ENCODE results near the gene HIPK1.

Gene HIPK1

DNA sequence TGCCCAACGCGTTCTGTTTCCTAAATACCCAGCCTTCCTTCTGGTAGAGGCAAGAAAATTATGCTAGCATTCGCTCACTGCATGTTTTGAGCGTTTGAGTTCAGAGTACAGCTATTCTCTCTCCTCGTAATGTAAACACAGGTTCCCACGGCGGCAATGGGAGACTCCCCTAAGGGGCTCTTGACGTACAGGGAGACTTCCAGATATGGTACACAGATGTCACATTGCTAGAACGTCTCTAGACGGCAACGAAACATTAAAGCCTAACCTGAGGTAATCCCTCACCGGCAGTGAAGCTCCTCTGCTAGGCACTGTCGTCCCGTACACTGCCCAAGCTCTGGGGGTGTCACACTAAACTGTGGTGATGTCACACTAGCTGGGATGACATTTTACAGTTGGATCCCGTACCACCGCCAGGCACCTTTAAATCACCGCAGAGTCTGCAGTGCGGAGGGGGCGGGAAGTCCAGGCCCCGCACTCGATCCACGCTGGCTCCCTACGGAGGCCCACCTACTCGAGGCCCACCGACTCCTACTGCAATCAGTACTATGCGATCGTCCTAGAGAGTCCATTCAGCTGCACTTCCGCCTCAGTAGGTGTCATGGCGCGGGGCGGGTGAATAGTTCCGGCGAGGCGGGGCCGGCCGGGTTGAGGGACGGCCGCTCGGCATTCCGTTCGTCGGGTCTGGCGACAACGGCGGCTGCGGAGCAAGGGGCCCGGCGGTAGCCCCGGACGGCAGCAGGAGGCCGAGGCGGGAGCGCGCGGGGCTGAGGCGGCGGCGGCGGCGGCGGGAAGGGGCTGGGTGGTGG, at the start of gene HIPK1:
HIPK1 (plus strand) TSS at position 384 of the 809 bp plus-strand sequence.
- peaks cover 13% of the 10 kb centered on the region for H3K27me3 ChIP-seq (ENCODE audit: insufficient read depth, low read length)
- H3K9me3 ChIP-seq (ENCODE audit: insufficient read depth, low read depth, low read length): no peaks in the 10 kb centered on the region
- H3K4me3 ChIP-seq (ENCODE audit: low read length): peak within 1 kb of the TSS; percentile 92
- no peaks in the 10 kb centered on the region for H3K36me3 ChIP-seq (ENCODE audit: insufficient read depth, low read depth, low read length)
- peaks cover 9% of the 10 kb centered on the region; the same call in 1 of the 2 replicates for H3K4me1 ChIP-seq (ENCODE audit: insufficient read depth, low read length)
- no peak within 1 kb of the TSS for H3K27ac ChIP-seq (ENCODE audit: low read length)
- H3K9ac ChIP-seq (ENCODE audit: low read depth, low read length): peak within 1 kb of the TSS; percentile 77

DNA sequence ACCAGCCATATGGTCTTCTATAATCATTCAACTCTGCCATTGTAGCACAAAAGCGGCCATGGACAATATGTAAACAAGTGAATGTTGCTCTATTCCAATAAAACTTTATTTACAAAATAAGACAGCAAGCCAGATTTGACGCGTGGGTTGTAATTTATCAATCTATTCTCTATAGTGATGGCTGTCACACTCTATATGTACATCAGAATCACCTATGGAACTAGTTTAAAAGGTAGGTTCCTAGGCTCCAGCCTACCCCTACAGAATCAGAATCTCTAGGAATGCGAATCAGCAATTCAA, 49.4 kb upstream of the HIPK1 start:
- Histone ChIP-seq H3K36me3 (ENCODE audit: insufficient read depth, low read depth, low read length) (no peaks in the 10 kb centered on the region), H3K27me3 (ENCODE audit: insufficient read depth, low read length) (no peaks in the 10 kb centered on the region), H3K27ac (ENCODE audit: low read length) (no peak overlapping the region), H3K4me1 (ENCODE audit: insufficient read depth, low read length) (peaks cover 2% of the 10 kb centered on the region; the same call in 1 of the 2 replicates), H3K4me3 (ENCODE audit: low read length) (no peak overlapping the region), H3K9me3 (ENCODE audit: insufficient read depth, low read depth, low read length) (no peaks in the 10 kb centered on the region), H3K9ac (ENCODE audit: low read depth, low read length) (no peak overlapping the region)

DNA sequence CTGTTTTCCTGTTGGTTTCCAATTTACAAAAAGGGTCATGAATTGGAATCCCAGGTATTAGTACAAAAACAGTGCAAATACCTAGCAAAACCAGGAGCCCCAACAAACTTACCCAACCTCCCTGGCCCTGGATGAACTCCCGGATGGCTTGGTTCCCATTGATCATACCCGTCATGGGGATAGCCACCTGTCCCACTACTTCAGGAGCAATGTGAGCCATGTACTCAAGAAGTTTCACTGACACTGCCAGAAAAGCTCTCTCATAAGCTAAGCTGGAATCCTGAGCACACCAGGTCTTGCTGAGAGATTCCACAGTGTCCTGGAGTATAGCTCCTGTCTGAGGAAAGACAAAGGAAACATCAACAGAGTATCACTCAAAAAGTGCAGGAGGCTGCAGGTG, 47.5 kb upstream of the HIPK1 start:
- Histone ChIP-seq H3K36me3 (ENCODE audit: insufficient read depth, low read depth, low read length) (no peaks in the 10 kb centered on the region), H3K27me3 (ENCODE audit: insufficient read depth, low read length) (no peaks in the 10 kb centered on the region), H3K4me1 (ENCODE audit: insufficient read depth, low read length) (peaks cover 2% of the 10 kb centered on the region; the same call in 1 of the 2 replicates), H3K27ac (ENCODE audit: low read length) (no peak overlapping the region), H3K9me3 (ENCODE audit: insufficient read depth, low read depth, low read length) (no peaks in the 10 kb centered on the region), H3K4me3 (ENCODE audit: low read length) (no peak overlapping the region), H3K9ac (ENCODE audit: low read depth, low read length) (no peak overlapping the region)

DNA sequence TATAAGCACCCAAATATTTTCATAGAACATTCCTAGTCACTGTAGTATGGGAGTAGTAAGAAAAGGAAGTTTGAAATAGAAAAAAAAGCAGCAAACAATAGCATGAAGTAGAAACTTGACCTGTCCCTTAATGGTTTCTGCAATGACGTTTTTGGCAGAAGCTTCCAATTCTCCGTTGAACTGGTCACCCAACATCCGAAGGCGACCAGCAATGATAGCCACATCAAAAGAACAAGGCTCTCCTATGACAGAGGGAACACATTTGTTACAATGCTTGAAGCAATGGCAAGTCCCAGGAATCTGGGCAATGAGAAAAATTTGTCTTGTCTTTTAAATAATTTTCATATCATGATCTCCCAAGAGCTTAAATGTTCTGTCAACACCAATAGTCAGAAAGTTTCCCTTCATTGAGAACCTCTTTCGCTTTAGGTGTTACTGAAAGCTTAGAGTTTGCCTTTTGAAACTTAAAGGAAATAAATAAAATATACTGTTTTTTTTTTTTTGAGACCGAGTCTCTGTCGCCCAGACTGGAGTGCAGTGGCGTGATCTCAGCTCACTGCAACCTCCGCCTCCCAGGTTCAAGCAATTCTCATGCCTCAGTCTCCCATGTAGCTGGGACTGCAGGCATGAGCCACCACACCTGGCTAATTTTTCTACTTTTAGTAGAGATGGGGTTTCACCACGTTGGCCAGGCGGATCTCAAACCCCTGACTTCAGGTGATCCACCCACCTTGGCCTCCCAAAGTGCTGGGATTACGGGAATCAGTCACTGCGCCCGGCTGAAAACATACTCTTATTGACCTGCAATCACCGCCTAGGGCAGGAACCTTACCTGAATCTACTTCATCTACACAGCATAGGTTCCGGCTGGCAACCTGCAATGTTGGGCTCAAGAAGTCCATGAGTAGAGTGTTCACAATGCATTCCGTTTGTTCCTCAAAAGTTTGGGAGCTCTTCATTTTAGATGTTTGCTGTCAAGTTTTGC, 42.4 kb upstream of the HIPK1 start:
- no peaks in the 10 kb centered on the region for H3K36me3 ChIP-seq (ENCODE audit: insufficient read depth, low read depth, low read length)
- no peaks in the 10 kb centered on the region for H3K4me1 ChIP-seq (ENCODE audit: insufficient read depth, low read length)
- no peaks in the 10 kb centered on the region for H3K27me3 ChIP-seq (ENCODE audit: insufficient read depth, low read length)
- H3K9me3 ChIP-seq (ENCODE audit: insufficient read depth, low read depth, low read length): no peaks in the 10 kb centered on the region
- H3K9ac ChIP-seq (ENCODE audit: low read depth, low read length): no peak overlapping the region
- no peak overlapping the region for H3K27ac ChIP-seq (ENCODE audit: low read length)
- no peak overlapping the region for H3K4me3 ChIP-seq (ENCODE audit: low read length)

DNA sequence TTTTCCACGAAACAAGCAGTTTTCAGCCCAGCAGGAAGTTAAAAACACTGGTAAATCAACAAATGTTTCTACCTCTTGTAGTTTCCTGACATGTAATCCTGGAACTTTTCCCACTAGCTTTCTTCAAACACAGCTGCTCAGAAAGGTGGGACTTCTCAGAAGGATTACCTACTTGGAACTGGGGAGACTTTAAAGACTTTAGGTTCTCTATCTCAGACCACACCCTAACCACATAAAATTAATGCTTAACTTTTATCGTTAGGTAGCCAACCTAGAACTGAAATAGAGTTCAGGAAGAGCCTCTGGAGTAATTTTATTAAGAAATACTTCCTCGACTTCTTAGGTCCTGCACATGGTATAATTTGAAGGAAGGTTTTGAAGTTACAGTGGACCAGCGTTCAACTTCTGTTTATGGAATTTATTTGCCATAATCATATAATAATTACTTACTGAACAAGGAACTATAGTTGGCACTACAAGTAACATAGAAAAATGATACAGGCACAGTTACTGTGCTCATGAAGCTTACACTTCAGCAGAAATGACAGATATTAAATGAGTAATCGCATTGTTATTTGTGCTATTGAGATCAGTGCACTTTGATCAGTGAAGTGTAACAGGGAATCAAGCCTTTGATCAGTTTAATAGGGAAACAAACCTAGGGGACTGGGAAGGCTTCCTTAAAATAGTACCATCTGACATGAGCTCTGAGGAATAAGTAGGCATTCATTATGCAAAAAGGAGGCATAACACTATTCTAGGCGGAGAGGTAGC, 41.5 kb upstream of the HIPK1 start, which contains the start of gene BCL2L15:
BCL2L15 (minus strand) TSS at position 180 of the 774 bp plus-strand sequence. CDS start 206 bp downstream, outside the sequence.
- Histone ChIP-seq H3K27me3 (ENCODE audit: insufficient read depth, low read length) (no peaks in the 10 kb centered on the region), H3K9ac (ENCODE audit: low read depth, low read length) (no peak within 1 kb of the TSS), H3K9me3 (ENCODE audit: insufficient read depth, low read depth, low read length) (no peaks in the 10 kb centered on the region), H3K36me3 (ENCODE audit: insufficient read depth, low read depth, low read length) (no peaks in the 10 kb centered on the region), H3K27ac (ENCODE audit: low read length) (no peak within 1 kb of the TSS), H3K4me1 (ENCODE audit: insufficient read depth, low read length) (no peaks in the 10 kb centered on the region), H3K4me3 (ENCODE audit: low read length) (no peak within 1 kb of the TSS)

DNA sequence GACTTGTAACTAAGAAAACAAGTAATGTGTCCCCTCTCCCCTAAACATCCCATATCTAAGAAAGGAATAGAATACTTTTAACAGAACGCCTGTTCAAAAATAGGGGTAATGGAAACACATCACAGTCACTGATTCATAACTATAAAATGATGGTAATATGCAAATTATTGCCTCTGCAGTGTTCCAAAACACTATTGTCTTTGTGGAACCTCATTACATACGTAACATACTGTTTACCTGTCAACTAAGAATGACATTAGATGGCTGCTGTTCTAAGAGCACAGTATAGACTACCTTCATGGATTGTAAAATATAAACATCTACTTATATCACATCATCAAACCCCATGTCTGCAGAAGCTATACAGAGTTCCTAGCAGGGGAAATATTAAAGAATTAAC, 38.3 kb upstream of the HIPK1 start:
- no peaks in the 10 kb centered on the region for H3K9me3 ChIP-seq (ENCODE audit: insufficient read depth, low read depth, low read length)
- H3K27me3 ChIP-seq (ENCODE audit: insufficient read depth, low read length): no peaks in the 10 kb centered on the region
- no peak overlapping the region for H3K4me3 ChIP-seq (ENCODE audit: low read length)
- H3K36me3 ChIP-seq (ENCODE audit: insufficient read depth, low read depth, low read length): peaks cover 14% of the 10 kb centered on the region
- H3K27ac ChIP-seq (ENCODE audit: low read length): no peak overlapping the region
- H3K4me1 ChIP-seq (ENCODE audit: insufficient read depth, low read length): no peaks in the 10 kb centered on the region
- no peak overlapping the region for H3K9ac ChIP-seq (ENCODE audit: low read depth, low read length)

DNA sequence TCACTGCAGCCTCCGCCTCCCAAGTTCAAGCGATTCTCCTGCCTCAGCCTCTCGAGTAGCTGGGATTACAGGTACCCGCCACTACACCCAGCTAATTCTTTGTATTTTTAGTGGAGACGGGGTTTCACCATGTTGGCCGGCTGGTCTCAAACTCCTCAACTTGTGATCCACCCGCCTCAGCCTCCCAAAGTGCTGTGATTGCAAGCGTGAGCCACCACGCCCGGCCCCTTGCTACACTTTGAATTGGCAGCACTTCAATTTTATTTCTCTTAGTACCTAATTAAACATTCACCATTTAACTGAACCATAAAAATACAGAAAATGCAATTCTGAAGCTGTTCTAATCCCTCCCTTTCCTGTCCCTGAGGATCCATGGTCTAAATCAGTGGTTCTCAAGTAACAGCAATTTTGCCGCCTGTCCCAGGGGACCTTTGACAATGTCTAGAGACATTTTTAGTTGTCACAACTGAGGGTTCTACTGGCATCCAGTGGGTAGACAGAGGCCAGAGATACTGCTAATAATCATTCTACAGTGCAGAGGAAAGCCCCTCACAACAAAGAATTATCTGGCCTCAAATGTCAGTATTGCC, 37.4 kb upstream of the HIPK1 start:
- H3K36me3 ChIP-seq (ENCODE audit: insufficient read depth, low read depth, low read length): peaks cover 19% of the 10 kb centered on the region
- no peaks in the 10 kb centered on the region for H3K4me1 ChIP-seq (ENCODE audit: insufficient read depth, low read length)
- no peaks in the 10 kb centered on the region for H3K27me3 ChIP-seq (ENCODE audit: insufficient read depth, low read length)
- H3K27ac ChIP-seq (ENCODE audit: low read length): no peak overlapping the region
- H3K9ac ChIP-seq (ENCODE audit: low read depth, low read length): no peak overlapping the region
- H3K9me3 ChIP-seq (ENCODE audit: insufficient read depth, low read depth, low read length): no peaks in the 10 kb centered on the region
- no peak overlapping the region for H3K4me3 ChIP-seq (ENCODE audit: low read length)

DNA sequence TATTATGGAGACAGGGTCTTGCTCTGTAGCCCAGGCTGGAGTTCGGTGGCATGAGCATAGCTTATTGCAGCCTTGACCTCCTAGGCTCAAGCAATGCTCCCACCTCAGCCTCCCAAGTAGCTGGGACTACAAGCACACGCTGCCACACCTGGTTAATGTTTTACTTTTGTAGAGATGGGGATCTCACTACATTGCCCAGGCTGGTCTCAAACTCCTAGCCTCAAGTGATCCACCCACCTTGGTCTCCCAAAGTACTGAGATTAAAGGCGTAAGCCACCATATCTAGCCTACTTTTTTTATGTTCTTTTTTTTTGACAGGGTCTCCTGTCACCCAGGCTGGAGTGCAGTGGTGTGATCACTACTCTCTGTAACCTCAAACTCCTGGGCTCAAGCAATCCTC, 35.9 kb upstream of the HIPK1 start:
- Histone ChIP-seq H3K27ac (ENCODE audit: low read length) (no peak overlapping the region), H3K4me3 (ENCODE audit: low read length) (no peak overlapping the region), H3K4me1 (ENCODE audit: insufficient read depth, low read length) (no peaks in the 10 kb centered on the region), H3K27me3 (ENCODE audit: insufficient read depth, low read length) (no peaks in the 10 kb centered on the region), H3K9ac (ENCODE audit: low read depth, low read length) (no peak overlapping the region), H3K36me3 (ENCODE audit: insufficient read depth, low read depth, low read length) (peaks cover 32% of the 10 kb centered on the region), H3K9me3 (ENCODE audit: insufficient read depth, low read depth, low read length) (no peaks in the 10 kb centered on the region)

DNA sequence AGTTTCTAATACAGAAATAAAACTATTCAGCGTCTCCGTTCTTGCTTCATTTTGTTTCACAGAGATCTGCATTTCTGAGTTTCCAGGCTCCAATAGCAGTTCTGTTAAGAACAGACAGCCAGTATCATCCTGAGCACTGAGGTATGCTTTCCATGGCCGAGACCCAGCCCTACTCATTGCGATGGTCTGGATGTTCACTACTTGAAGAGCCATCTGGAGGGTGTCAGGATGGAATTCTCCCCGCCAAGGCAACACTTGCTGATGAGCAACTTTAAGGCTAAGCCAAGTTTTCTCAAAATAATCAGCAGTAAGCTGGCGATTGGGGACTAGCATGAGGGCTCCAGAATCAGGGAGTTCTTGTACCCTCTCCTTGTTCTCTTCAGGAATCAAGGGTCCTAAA, 34.0 kb upstream of the HIPK1 start:
- H3K27me3 ChIP-seq (ENCODE audit: insufficient read depth, low read length): no peaks in the 10 kb centered on the region
- H3K27ac ChIP-seq (ENCODE audit: low read length): no peak overlapping the region
- H3K36me3 ChIP-seq (ENCODE audit: insufficient read depth, low read depth, low read length): peaks cover 46% of the 10 kb centered on the region
- H3K4me3 ChIP-seq (ENCODE audit: low read length): no peak overlapping the region
- no peaks in the 10 kb centered on the region for H3K9me3 ChIP-seq (ENCODE audit: insufficient read depth, low read depth, low read length)
- H3K9ac ChIP-seq (ENCODE audit: low read depth, low read length): no peak overlapping the region
- no peaks in the 10 kb centered on the region for H3K4me1 ChIP-seq (ENCODE audit: insufficient read depth, low read length)

DNA sequence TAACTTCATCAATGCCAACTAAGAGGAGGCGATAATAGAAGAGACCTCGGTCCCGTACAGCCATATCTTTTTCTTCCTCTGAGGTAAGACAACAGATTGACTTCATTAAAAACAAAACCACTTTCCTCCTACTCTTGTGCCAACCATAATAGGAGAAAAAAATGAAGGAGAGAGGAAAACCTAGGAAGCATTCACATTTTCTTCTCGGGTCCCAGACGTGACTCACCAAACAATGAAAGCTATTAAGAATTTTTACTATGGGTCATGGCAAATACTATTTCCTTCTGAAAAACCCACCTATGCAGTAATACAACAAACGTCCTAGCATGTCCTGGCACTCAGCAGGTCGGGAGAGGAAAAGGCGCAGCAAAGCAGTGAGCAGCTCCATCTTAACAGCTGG, 33.2 kb upstream of the HIPK1 start:
- Histone ChIP-seq H3K4me1 (ENCODE audit: insufficient read depth, low read length) (no peaks in the 10 kb centered on the region), H3K36me3 (ENCODE audit: insufficient read depth, low read depth, low read length) (peaks cover 51% of the 10 kb centered on the region), H3K4me3 (ENCODE audit: low read length) (no peak overlapping the region)

DNA sequence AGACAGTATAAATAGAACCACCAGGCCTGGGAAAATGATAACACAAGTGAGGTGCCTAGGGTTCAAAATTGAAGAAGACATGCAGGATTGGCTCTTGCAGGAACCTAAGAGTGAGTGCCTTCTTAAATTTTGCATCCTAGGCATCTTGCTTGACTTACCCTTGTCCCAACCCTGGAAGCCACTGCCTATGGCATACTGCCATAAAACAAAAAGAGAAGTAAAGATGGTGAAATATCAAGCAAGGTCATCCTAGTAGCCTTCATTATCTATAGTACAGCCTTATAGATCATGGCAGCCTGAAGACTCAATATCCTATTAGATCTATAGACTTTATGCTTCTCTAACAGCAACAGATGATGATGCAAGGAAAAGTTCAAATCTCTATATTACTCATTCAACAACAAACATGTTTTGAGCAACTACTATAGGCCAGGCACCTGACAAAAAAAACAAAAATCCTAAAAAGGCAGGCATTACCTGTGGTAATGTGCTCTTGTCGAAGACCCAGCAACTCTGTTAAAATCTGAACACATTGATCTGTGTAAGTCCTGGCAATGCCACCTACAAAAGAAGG, 30.8 kb upstream of the HIPK1 start:
- no peak overlapping the region for H3K27ac ChIP-seq (ENCODE audit: low read length)
- no peak overlapping the region for H3K4me3 ChIP-seq (ENCODE audit: low read length)
- H3K9me3 ChIP-seq (ENCODE audit: insufficient read depth, low read depth, low read length): no peaks in the 10 kb centered on the region
- H3K27me3 ChIP-seq (ENCODE audit: insufficient read depth, low read length): no peaks in the 10 kb centered on the region
- no peak overlapping the region for H3K9ac ChIP-seq (ENCODE audit: low read depth, low read length)
- H3K36me3 ChIP-seq (ENCODE audit: insufficient read depth, low read depth, low read length): peaks cover 60% of the 10 kb centered on the region
- no peaks in the 10 kb centered on the region for H3K4me1 ChIP-seq (ENCODE audit: insufficient read depth, low read length)

More for the DNA sequence above, 33.2 kb upstream of the HIPK1 start:
- no peak overlapping the region for H3K9ac ChIP-seq (ENCODE audit: low read depth, low read length)
- no peaks in the 10 kb centered on the region for H3K27me3 ChIP-seq (ENCODE audit: insufficient read depth, low read length)
- H3K27ac ChIP-seq (ENCODE audit: low read length): no peak overlapping the region
- no peaks in the 10 kb centered on the region for H3K9me3 ChIP-seq (ENCODE audit: insufficient read depth, low read depth, low read length)

Measured in iPS-20b (cell line).